K562 (cell line): ENCODE data around the gene HGS. TPM values are rescaled to one million over a fixed set of nuclear protein-coding genes. Genes with fewer than 3 reads are reported as not detected.

Experiments used
- BCOR ChIP-seq: fragments of 450-650 bp; IDR thresholded peaks from 2 replicates; pipeline ENCODE4 v1.6.1; 2016
- C11orf30 ChIP-seq: fragments of 450-650 bp; IDR thresholded peaks from 2 replicates; pipeline ENCODE4 v1.6.1; 2016; ENCODE audit warnings: low read depth, mild to moderate bottlenecking
- ETS2 ChIP-seq: IDR thresholded peaks from 2 replicates; pipeline ENCODE4 v1.6.1; 2016; ENCODE audit warnings: borderline replicate concordance, missing genetic modification characterization, mild to moderate bottlenecking, moderate library complexity, missing compliant biosample characterization; ENCODE audit not compliant: poor library complexity, severe bottlenecking
- ILF3 ChIP-seq: fragments of 450-650 bp; IDR thresholded peaks from 2 replicates; pipeline ENCODE4 v1.6.1; 2018; ENCODE audit warnings: antibody characterized with exemption, mild to moderate bottlenecking, moderate library complexity, borderline replicate concordance
- IRF9 ChIP-seq: fragments of 450-650 bp; IDR thresholded peaks from 2 replicates; pipeline ENCODE4 v1.6.1; 2016; ENCODE audit warnings: missing biosample characterization, missing genetic modification characterization
- MXI1 ChIP-seq: IDR thresholded peaks from 2 replicates; pipeline ENCODE4 v1.6.1; 2011; ENCODE audit warnings: low read depth, mild to moderate bottlenecking, improper control_type of control experiment, low read length
- MYNN ChIP-seq, 2 experiments: sonication (generic); formaldehyde crosslinking in 1 of 2; IDR thresholded peaks; 2 replicates each; pipeline versions ENCODE4 v1.5.0 to v1.6.1; 2016 to 2020; ENCODE audit warnings: antibody characterized with exemption in 1 of 2, missing genetic modification reagents in 1 of 2
- NCOA4 ChIP-seq: fragments of 450-650 bp; IDR thresholded peaks from 2 replicates; pipeline ENCODE4 v1.6.1; 2018; ENCODE audit warnings: mild to moderate bottlenecking; ENCODE audit not compliant: partially characterized antibody
- OTX1 ChIP-seq: fragments of 450-650 bp; formaldehyde crosslinking; IDR thresholded peaks from 2 replicates; pipeline ENCODE4 v1.4.0; 2022; ENCODE audit warnings: mild to moderate bottlenecking
- PHF20 ChIP-seq: fragments of 450-650 bp; IDR thresholded peaks from 2 replicates; pipeline ENCODE4 v1.6.1; 2018; ENCODE audit not compliant: partially characterized antibody
- polyA plus RNA-seq, 8 experiments: library from polyadenylated mRNA; depleted of rRNA in 4 of 8; stranded (reverse) in 5 of 8; unstranded in 3 of 8; fragments of >200 nt; fragmentation: Nextera tagmentation in 2 of 8; fragmentation: Illumina TruSeq in 1 of 8; extraction: Ambion mirVana in 2 of 8; extraction: Trizol in 1 of 8; gene quantifications; 2 replicates each; pipeline versions ENCODE4 v1.2.1 to v1.2.3, GENCODE V29; 2011 to 2014; ENCODE audit warnings: inconsistent platforms in 1 of 8, missing spikeins in 1 of 8
- total RNA-seq, 7 experiments: library from RNA; depleted of rRNA in 6 of 7; stranded (reverse); fragments of >200 nt in 6 of 7; fragmentation: Illumina TruSeq in 2 of 7; extraction: Trizol in 2 of 7; gene quantifications; 2 replicates each; pipeline versions ENCODE4 v1.2.1 to v1.2.3, GENCODE V29; 2011 to 2021; ENCODE audit warnings: low replicate concordance in 1 of 7
- TF ChIP-seq, protein P1 (sequence below): sonication (generic); formaldehyde crosslinking; IDR thresholded peaks from 2 replicates; pipeline ENCODE4 v1.8.0; 2022; ENCODE audit warnings: mild to moderate bottlenecking, missing genetic modification reagents
- TF ChIP-seq, protein P2 (sequence below): sonication (generic); formaldehyde crosslinking; IDR thresholded peaks from 2 replicates; pipeline ENCODE4 v1.8.0; 2022; ENCODE audit warnings: mild to moderate bottlenecking, missing genetic modification reagents
- TF ChIP-seq, protein P3 (sequence below), 2 experiments: fragments of 450-650 bp; formaldehyde crosslinking in 1 of 2; IDR thresholded peaks; 2 replicates each; pipeline versions ENCODE4 v1.4.0 to v1.6.1; 2014 to 2020; ENCODE audit warnings: mild to moderate bottlenecking in 2 of 2, borderline replicate concordance in 1 of 2, low read depth in 1 of 2

Gene HGS
- total and polyA plus RNA-seq, 9 of the 15 experiments (the other 6 are each of a cell fraction or from before 2014, with no cell fraction given): 3.9 to 176 (median 77.1) TPM

DNA sequence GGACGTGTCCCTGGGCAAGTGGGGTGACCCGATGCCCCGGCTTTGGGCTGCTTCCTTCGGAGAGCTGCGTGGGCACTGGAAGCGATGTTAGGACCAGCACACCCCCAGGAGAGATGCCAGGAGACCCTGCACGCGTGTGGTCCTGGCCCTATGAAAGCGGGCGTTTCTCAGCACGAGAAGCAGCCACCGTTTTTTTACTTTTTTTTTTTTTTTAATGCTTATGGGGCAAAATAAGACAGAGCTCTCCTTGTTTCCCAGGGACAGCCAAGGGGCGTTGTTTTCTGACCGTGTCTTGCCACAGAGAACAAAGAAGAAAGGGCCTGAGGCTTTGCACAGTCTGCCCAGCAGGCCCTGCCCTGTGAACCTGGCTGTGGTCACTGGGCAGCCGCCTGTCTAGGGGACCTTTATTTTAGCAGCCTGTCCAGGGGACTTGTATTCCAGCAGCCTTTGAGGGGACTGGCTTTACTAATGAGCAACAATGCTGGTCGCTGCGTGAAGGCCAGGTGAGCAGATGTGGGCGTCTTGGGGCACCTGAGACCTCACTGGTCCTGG is 29.3 kb downstream of the HGS start (continued):
- TF ChIP-seq IRF9 (tag) (no peak), ETS2 (tag) (no peak), MXI1 (no peak), NCOA4 (no peak), PHF20 (no peak), OTX1 (CRISPR knock-in tag) (no peak), ILF3 (no peak), MYNN (IDR thresholded peaks at IDR 0.05) (peak; percentile 99), MYNN (CRISPR knock-in tag; IDR thresholded peaks at IDR 0.05) (peak; percentile 89), BCOR (0 out of 2 replicates have a peak, but pooled peaks have one; percentile 8), C11orf30 (peak; percentile 23; the same call in 1 of the 2 replicates)
- TF ChIP-seq, protein P1, sequence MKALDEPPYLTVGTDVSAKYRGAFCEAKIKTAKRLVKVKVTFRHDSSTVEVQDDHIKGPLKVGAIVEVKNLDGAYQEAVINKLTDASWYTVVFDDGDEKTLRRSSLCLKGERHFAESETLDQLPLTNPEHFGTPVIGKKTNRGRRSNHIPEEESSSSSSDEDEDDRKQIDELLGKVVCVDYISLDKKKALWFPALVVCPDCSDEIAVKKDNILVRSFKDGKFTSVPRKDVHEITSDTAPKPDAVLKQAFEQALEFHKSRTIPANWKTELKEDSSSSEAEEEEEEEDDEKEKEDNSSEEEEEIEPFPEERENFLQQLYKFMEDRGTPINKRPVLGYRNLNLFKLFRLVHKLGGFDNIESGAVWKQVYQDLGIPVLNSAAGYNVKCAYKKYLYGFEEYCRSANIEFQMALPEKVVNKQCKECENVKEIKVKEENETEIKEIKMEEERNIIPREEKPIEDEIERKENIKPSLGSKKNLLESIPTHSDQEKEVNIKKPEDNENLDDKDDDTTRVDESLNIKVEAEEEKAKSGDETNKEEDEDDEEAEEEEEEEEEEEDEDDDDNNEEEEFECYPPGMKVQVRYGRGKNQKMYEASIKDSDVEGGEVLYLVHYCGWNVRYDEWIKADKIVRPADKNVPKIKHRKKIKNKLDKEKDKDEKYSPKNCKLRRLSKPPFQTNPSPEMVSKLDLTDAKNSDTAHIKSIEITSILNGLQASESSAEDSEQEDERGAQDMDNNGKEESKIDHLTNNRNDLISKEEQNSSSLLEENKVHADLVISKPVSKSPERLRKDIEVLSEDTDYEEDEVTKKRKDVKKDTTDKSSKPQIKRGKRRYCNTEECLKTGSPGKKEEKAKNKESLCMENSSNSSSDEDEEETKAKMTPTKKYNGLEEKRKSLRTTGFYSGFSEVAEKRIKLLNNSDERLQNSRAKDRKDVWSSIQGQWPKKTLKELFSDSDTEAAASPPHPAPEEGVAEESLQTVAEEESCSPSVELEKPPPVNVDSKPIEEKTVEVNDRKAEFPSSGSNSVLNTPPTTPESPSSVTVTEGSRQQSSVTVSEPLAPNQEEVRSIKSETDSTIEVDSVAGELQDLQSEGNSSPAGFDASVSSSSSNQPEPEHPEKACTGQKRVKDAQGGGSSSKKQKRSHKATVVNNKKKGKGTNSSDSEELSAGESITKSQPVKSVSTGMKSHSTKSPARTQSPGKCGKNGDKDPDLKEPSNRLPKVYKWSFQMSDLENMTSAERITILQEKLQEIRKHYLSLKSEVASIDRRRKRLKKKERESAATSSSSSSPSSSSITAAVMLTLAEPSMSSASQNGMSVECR: no peak; the same call in 1 of the 2 replicates
- TF ChIP-seq, protein P2, sequence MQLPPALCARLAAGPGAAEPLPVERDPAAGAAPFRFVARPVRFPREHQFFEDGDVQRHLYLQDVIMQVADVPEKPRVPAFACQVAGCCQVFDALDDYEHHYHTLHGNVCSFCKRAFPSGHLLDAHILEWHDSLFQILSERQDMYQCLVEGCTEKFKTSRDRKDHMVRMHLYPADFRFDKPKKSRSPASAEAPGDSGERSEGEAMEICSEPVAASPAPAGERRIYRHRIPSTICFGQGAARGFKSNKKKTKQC (CRISPR knock-in tag): peak; percentile 63; the same call in 1 of the 2 replicates
- TF ChIP-seq, protein P3, sequence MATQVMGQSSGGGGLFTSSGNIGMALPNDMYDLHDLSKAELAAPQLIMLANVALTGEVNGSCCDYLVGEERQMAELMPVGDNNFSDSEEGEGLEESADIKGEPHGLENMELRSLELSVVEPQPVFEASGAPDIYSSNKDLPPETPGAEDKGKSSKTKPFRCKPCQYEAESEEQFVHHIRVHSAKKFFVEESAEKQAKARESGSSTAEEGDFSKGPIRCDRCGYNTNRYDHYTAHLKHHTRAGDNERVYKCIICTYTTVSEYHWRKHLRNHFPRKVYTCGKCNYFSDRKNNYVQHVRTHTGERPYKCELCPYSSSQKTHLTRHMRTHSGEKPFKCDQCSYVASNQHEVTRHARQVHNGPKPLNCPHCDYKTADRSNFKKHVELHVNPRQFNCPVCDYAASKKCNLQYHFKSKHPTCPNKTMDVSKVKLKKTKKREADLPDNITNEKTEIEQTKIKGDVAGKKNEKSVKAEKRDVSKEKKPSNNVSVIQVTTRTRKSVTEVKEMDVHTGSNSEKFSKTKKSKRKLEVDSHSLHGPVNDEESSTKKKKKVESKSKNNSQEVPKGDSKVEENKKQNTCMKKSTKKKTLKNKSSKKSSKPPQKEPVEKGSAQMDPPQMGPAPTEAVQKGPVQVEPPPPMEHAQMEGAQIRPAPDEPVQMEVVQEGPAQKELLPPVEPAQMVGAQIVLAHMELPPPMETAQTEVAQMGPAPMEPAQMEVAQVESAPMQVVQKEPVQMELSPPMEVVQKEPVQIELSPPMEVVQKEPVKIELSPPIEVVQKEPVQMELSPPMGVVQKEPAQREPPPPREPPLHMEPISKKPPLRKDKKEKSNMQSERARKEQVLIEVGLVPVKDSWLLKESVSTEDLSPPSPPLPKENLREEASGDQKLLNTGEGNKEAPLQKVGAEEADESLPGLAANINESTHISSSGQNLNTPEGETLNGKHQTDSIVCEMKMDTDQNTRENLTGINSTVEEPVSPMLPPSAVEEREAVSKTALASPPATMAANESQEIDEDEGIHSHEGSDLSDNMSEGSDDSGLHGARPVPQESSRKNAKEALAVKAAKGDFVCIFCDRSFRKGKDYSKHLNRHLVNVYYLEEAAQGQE (IDR thresholded peaks at IDR 0.05; ENCODE audit: borderline replicate concordance): no peak
- TF ChIP-seq, protein P3 (CRISPR knock-in tag; IDR thresholded peaks at IDR 0.05; ENCODE audit: low read depth): no peak
